CD4-positive, CD25-positive, alpha-beta regulatory T cell (primary cell): ENCODE data around the gene FAM234A. TPM values are rescaled to one million over a fixed set of nuclear protein-coding genes. Genes with fewer than 3 reads are reported as not detected.

Source experiments
- ATAC-seq, 2 donors: fragments of 150-1000 bp; cut with Tn5 transposase; one replicate each; pipeline ENCODE4 v1.10.0; 2021; ENCODE audit warnings: low read depth in 2 of 2, moderate number of reproducible peaks in 2 of 2, moderate library complexity in 1 of 2
- DNase-seq, 3 donors: peaks; one replicate each; pipeline versions ENCODE4 v3.0.0 to v3.0.0-alpha.2; 2012 to 2022; ENCODE audit warnings: mixed read lengths in 1 of 3
- H3K27ac ChIP-seq: one replicate; pipeline ENCODE4 v1.7.0; 2013; ENCODE audit warnings: mild to moderate bottlenecking, low read length; ENCODE audit not compliant: insufficient read depth, poor library complexity, severe bottlenecking
- H3K27me3 ChIP-seq: one replicate; pipeline ENCODE4 v1.7.0; 2013; ENCODE audit warnings: low read length; ENCODE audit not compliant: control insufficient read depth, insufficient read depth
- H3K36me3 ChIP-seq: one replicate; pipeline ENCODE4 v1.7.0; 2013; ENCODE audit warnings: mild to moderate bottlenecking, low read length, moderate library complexity; ENCODE audit not compliant: control insufficient read depth, insufficient read depth
- H3K4me1 ChIP-seq: 2 replicates; pipeline ENCODE4 v1.7.0; 2013; ENCODE audit warnings: mild to moderate bottlenecking, low read length; ENCODE audit not compliant: insufficient read depth, control insufficient read depth, poor library complexity, severe bottlenecking
- H3K4me3 ChIP-seq: one replicate; pipeline ENCODE4 v1.7.0; 2013; ENCODE audit warnings: low read depth, mild to moderate bottlenecking, low read length, moderate library complexity
- H3K9me3 ChIP-seq, 2 experiments: 1 replicate in 1 of 2; 2 replicates in 1 of 2; pipeline ENCODE4 v1.7.0; 2013; ENCODE audit warnings: low read length in 2 of 2, mild to moderate bottlenecking in 1 of 2, moderate library complexity in 1 of 2; ENCODE audit not compliant: control insufficient read depth in 2 of 2
- H3K27ac Mint-ChIP-seq, 3 donors: one replicate each; pipeline ENCODE4 v1.8.0; 2020 to 2022; ENCODE audit warnings: mild to moderate bottlenecking in 3 of 3, mixed read lengths in 3 of 3, moderate library complexity in 2 of 3
- H3K27me3 Mint-ChIP-seq: one replicate; pipeline ENCODE4 v1.8.0; 2022; ENCODE audit warnings: mild to moderate bottlenecking, mixed read lengths
- H3K36me3 Mint-ChIP-seq: one replicate; pipeline ENCODE4 v1.8.0; 2020; ENCODE audit warnings: mixed read lengths
- H3K4me1 Mint-ChIP-seq, 4 donors: one replicate each; pipeline ENCODE4 v1.8.0; 2020 to 2022; ENCODE audit warnings: mixed read lengths in 4 of 4, mild to moderate bottlenecking in 1 of 4
- H3K4me3 Mint-ChIP-seq, 4 donors: one replicate each; pipeline ENCODE4 v1.8.0; 2020 to 2022; ENCODE audit warnings: mild to moderate bottlenecking in 4 of 4, mixed read lengths in 4 of 4, moderate library complexity in 3 of 4
- H3K9me3 Mint-ChIP-seq, 7 donors: one replicate each; pipeline ENCODE4 v1.8.0; 2020 to 2022; ENCODE audit warnings: mixed read lengths in 7 of 7, mild to moderate bottlenecking in 3 of 7, moderate library complexity in 2 of 7
- polyA plus RNA-seq, 4 donors: library from polyadenylated mRNA; unstranded; fragments of 300-500 nt; fragmentation: Illumina TruSeq; gene quantifications; one replicate each; pipeline ENCODE4 v1.2.3, GENCODE V29; 2021
- total RNA-seq: library from RNA; stranded (reverse); gene quantifications from one replicate; pipeline ENCODE4 v1.2.3, GENCODE V29; 2022

FAM234A gene
- total RNA-seq (26.5 TPM), polyA plus RNA-seq (10 to 100 TPM; 15.3 to 23.9 (median 21.7) TPM)

GRCh38 chr16:234468-235305, at the start of gene FAM234A:
FAM234A (plus strand) TSS chr16:234821; CDS start chr16:254414, 19,593 bp downstream.
- Mint-ChIP-seq H3K27me3 (peaks cover 5% of the 10 kb centered on the region), H3K9me3 (no peaks in the 10 kb centered on the region), H3K4me1 (peaks cover 4 to 24% (median 10%) of the 10 kb centered on the region in 4 donors), H3K4me3 (peak within 1 kb of the TSS; percentile 91 to 97 (median 93)), H3K27ac (peak within 1 kb of the TSS; percentile 97 to 99 (median 98)), H3K36me3 (no peaks in the 10 kb centered on the region)
- H3K4me1 ChIP-seq = peaks cover 15% of the 10 kb centered on the region
- H3K27ac ChIP-seq = peak within 1 kb of the TSS; percentile 99
- H3K36me3 ChIP-seq = no peaks in the 10 kb centered on the region
- no peaks in the 10 kb centered on the region for H3K27me3 ChIP-seq
- peak within 1 kb of the TSS; percentile 95 for H3K4me3 ChIP-seq
- H3K9me3 ChIP-seq = no peaks in the 10 kb centered on the region
- ATAC-seq = peak; percentile 87
- DNase-seq = peak; percentile 90 to 96 (median 95)

GRCh38 chr16:185213-185612, 49.4 kb upstream of the FAM234A start:
- no peak overlapping the region for H3K27ac ChIP-seq
- Mint-ChIP-seq H3K4me3 (no peak overlapping the region), H3K27me3 (no peaks in the 10 kb centered on the region), H3K4me1 (peaks cover 5 to 11% (median 6%) of the 10 kb centered on the region in 4 donors), H3K36me3 (peaks cover 15% of the 10 kb centered on the region), H3K27ac (no peak overlapping the region), H3K9me3 (no peaks in the 10 kb centered on the region)
- DNase-seq (no peak), ATAC-seq (no peak)
- no peaks in the 10 kb centered on the region for H3K27me3 ChIP-seq
- peaks cover 20% of the 10 kb centered on the region for H3K36me3 ChIP-seq
- H3K4me3 ChIP-seq = no peak overlapping the region
- H3K4me1 ChIP-seq = peaks cover 15% of the 10 kb centered on the region
- H3K9me3 ChIP-seq = no peaks in the 10 kb centered on the region

GRCh38 chr16:185691-186090, 48.9 kb upstream of the FAM234A start:
- DNase-seq = no peak
- Mint-ChIP-seq H3K4me1 (peaks cover 5 to 11% (median 6%) of the 10 kb centered on the region in 4 donors), H3K27me3 (no peaks in the 10 kb centered on the region), H3K4me3 (no peak overlapping the region), H3K27ac (peak overlapping the region in 1 of 3 donors; percentile 48), H3K36me3 (peaks cover 18% of the 10 kb centered on the region), H3K9me3 (no peaks in the 10 kb centered on the region)
- Histone ChIP-seq H3K27me3 (no peaks in the 10 kb centered on the region), H3K9me3 (no peaks in the 10 kb centered on the region), H3K27ac (no peak overlapping the region), H3K4me3 (no peak overlapping the region), H3K4me1 (peaks cover 11% of the 10 kb centered on the region), H3K36me3 (peaks cover 24% of the 10 kb centered on the region)
- ATAC-seq = no peak

GRCh38 chr16:187330-187729, 47.3 kb upstream of the FAM234A start:
- Histone ChIP-seq H3K27me3 (no peaks in the 10 kb centered on the region), H3K36me3 (peaks cover 38% of the 10 kb centered on the region), H3K27ac (no peak overlapping the region), H3K9me3 (no peaks in the 10 kb centered on the region), H3K4me3 (no peak overlapping the region), H3K4me1 (no peaks in the 10 kb centered on the region)
- no peak overlapping the region for H3K27ac Mint-ChIP-seq
- no peaks in the 10 kb centered on the region for H3K27me3 Mint-ChIP-seq
- H3K4me3 Mint-ChIP-seq = no peak overlapping the region
- DNase-seq (no peak), ATAC-seq (no peak)
- no peaks in the 10 kb centered on the region for H3K9me3 Mint-ChIP-seq
- peaks cover 5 to 12% (median 8%) of the 10 kb centered on the region in 4 donors for H3K4me1 Mint-ChIP-seq
- H3K36me3 Mint-ChIP-seq = peaks cover 33% of the 10 kb centered on the region

GRCh38 chr16:188674-189073, 45.9 kb upstream of the FAM234A start:
- Histone ChIP-seq H3K4me3 (no peak overlapping the region), H3K27me3 (no peaks in the 10 kb centered on the region), H3K4me1 (no peaks in the 10 kb centered on the region), H3K27ac (no peak overlapping the region), H3K36me3 (peaks cover 45% of the 10 kb centered on the region), H3K9me3 (no peaks in the 10 kb centered on the region)
- peak in 2 of 3 donors; percentile 44 to 64 for DNase-seq
- ATAC-seq = peak; percentile 65 to 76
- Mint-ChIP-seq H3K4me3 (no peak overlapping the region), H3K36me3 (peaks cover 37% of the 10 kb centered on the region), H3K27me3 (no peaks in the 10 kb centered on the region), H3K27ac (peak overlapping the region in 2 of 3 donors; percentile 48 to 65), H3K4me1 (peaks cover 5 to 12% (median 8%) of the 10 kb centered on the region in 4 donors), H3K9me3 (no peaks in the 10 kb centered on the region)

- H3K27ac ChIP-seq = no peak overlapping the region
- H3K36me3 ChIP-seq = peaks cover 52% of the 10 kb centered on the region
- no peaks in the 10 kb centered on the region for H3K27me3 ChIP-seq
- no peaks in the 10 kb centered on the region for H3K9me3 ChIP-seq
- peaks cover 5 to 12% (median 8%) of the 10 kb centered on the region in 4 donors for H3K4me1 Mint-ChIP-seq
- peaks cover 37% of the 10 kb centered on the region for H3K36me3 Mint-ChIP-seq
- no peak for ATAC-seq
- H3K4me3 Mint-ChIP-seq = no peak overlapping the region
- DNase-seq = no peak
- H3K4me3 ChIP-seq = no peak overlapping the region
- H3K9me3 Mint-ChIP-seq = no peaks in the 10 kb centered on the region
- H3K27ac Mint-ChIP-seq = no peak overlapping the region
- no peaks in the 10 kb centered on the region for H3K27me3 Mint-ChIP-seq
- H3K4me1 ChIP-seq = no peaks in the 10 kb centered on the region
Measured at GRCh38 chr16:189604-190186, 44.9 kb upstream of the FAM234A start.

GRCh38 chr16:191831-192230, 42.8 kb upstream of the FAM234A start:
- H3K4me1 Mint-ChIP-seq = peaks cover 5 to 12% (median 8%) of the 10 kb centered on the region in 4 donors
- DNase-seq = no peak
- no peaks in the 10 kb centered on the region for H3K9me3 Mint-ChIP-seq
- Histone ChIP-seq H3K4me3 (no peak overlapping the region), H3K27ac (no peak overlapping the region), H3K36me3 (peaks cover 64% of the 10 kb centered on the region), H3K4me1 (no peaks in the 10 kb centered on the region), H3K27me3 (no peaks in the 10 kb centered on the region), H3K9me3 (no peaks in the 10 kb centered on the region)
- H3K36me3 Mint-ChIP-seq = peaks cover 44% of the 10 kb centered on the region
- no peaks in the 10 kb centered on the region for H3K27me3 Mint-ChIP-seq
- peak overlapping the region in 2 of 3 donors; percentile 72 to 73 for H3K27ac Mint-ChIP-seq
- ATAC-seq = no peak
- no peak overlapping the region for H3K4me3 Mint-ChIP-seq
